ENCODE results near the gene IL17RB.

IL17RB gene

GRCh38 chr3:53818221-53819162, 27.9 kb upstream of the IL17RB start:
- DNase-seq = no peak
- TF ChIP-seq GATA1 (IDR thresholded peaks at IDR 0.05; ENCODE audit: low read depth, low read length) (no peak), POLR2A (IDR thresholded peaks at IDR 0.05; ENCODE audit: low read length) (no peak)

GRCh38 chr3:53819163-53819868, 27.1 kb upstream of the IL17RB start:
- DNase-seq = no peak
- TF ChIP-seq GATA1 (IDR thresholded peaks at IDR 0.05; ENCODE audit: low read depth, low read length) (no peak), POLR2A (IDR thresholded peaks at IDR 0.05; ENCODE audit: low read length) (no peak)

GRCh38 chr3:53820084-53820483, 26.3 kb upstream of the IL17RB start:
- no peak for TF ChIP-seq POLR2A (IDR thresholded peaks at IDR 0.05; ENCODE audit: low read length)
- TF ChIP-seq GATA1 (IDR thresholded peaks at IDR 0.05; ENCODE audit: low read depth, low read length) = no peak
- no peak for DNase-seq

- DNase-seq = no peak
- TF ChIP-seq GATA1 (IDR thresholded peaks at IDR 0.05; ENCODE audit: low read depth, low read length) = no peak
- no peak for TF ChIP-seq POLR2A (IDR thresholded peaks at IDR 0.05; ENCODE audit: low read length)
These were observed 25.4 kb upstream of the IL17RB start for GRCh38 chr3:53820756-53821580.

GRCh38 chr3:53821631-53822121, 24.7 kb upstream of the IL17RB start:
- DNase-seq = no peak

GRCh38 chr3:53822331-53822741, 24.0 kb upstream of the IL17RB start:
- no peak for DNase-seq
- TF ChIP-seq GATA1 (IDR thresholded peaks at IDR 0.05; ENCODE audit: low read depth, low read length) (no peak), POLR2A (IDR thresholded peaks at IDR 0.05; ENCODE audit: low read length) (no peak)

More at GRCh38 chr3:53821631-53822121, 24.7 kb upstream of the IL17RB start:
- TF ChIP-seq POLR2A (IDR thresholded peaks at IDR 0.05; ENCODE audit: low read length) (no peak), GATA1 (IDR thresholded peaks at IDR 0.05; ENCODE audit: low read depth, low read length) (no peak)

GRCh38 chr3:53823026-53823955, 23.1 kb upstream of the IL17RB start:
- TF ChIP-seq GATA1 (IDR thresholded peaks at IDR 0.05; ENCODE audit: low read depth, low read length) = no peak

GRCh38 chr3:53823956-53824657, 22.3 kb upstream of the IL17RB start:
- DNase-seq = no peak
- TF ChIP-seq GATA1 (IDR thresholded peaks at IDR 0.05; ENCODE audit: low read depth, low read length) (no peak), POLR2A (IDR thresholded peaks at IDR 0.05; ENCODE audit: low read length) (no peak)

More at GRCh38 chr3:53823026-53823955, 23.1 kb upstream of the IL17RB start:
- no peak for DNase-seq

GRCh38 chr3:53824795-53825194, 21.6 kb upstream of the IL17RB start:
- no peak for TF ChIP-seq GATA1 (IDR thresholded peaks at IDR 0.05; ENCODE audit: low read depth, low read length)
- no peak for DNase-seq

GRCh38 chr3:53826048-53826447, 20.3 kb upstream of the IL17RB start:
- TF ChIP-seq GATA1 (IDR thresholded peaks at IDR 0.05; ENCODE audit: low read depth, low read length) (no peak), POLR2A (IDR thresholded peaks at IDR 0.05; ENCODE audit: low read length) (no peak)
- no peak for DNase-seq

GRCh38 chr3:53828581-53828980, 17.8 kb upstream of the IL17RB start:
- no peak for DNase-seq

GRCh38 chr3:53829605-53830004, 16.8 kb upstream of the IL17RB start:
- TF ChIP-seq POLR2A (IDR thresholded peaks at IDR 0.05; ENCODE audit: low read length) (no peak), GATA1 (IDR thresholded peaks at IDR 0.05; ENCODE audit: low read depth, low read length) (no peak)
- no peak for DNase-seq

More at GRCh38 chr3:53828581-53828980, 17.8 kb upstream of the IL17RB start:
- TF ChIP-seq GATA1 (IDR thresholded peaks at IDR 0.05; ENCODE audit: low read depth, low read length) = no peak
- no peak for TF ChIP-seq POLR2A (IDR thresholded peaks at IDR 0.05; ENCODE audit: low read length)
